ENCODE measurements around the gene SFRP5.

Gene SFRP5

GRCh38 chr10:97765201-97765600 is 6.6 kb downstream of the SFRP5 start:
- DNase-seq (ENCODE audit: low spot score), result no peak

GRCh38 chr10:97764519-97764931 is 7.3 kb downstream of the SFRP5 start:
- no peak for DNase-seq (ENCODE audit: low spot score)

- DNase-seq (ENCODE audit: low spot score), result no peak
Measured at GRCh38 chr10:97763947-97764346, 7.9 kb downstream of the SFRP5 start.

- no peak for DNase-seq (ENCODE audit: low spot score)
Measured at GRCh38 chr10:97763411-97763810, 8.4 kb downstream of the SFRP5 start.

- no peak for DNase-seq (ENCODE audit: low spot score)
Measured at GRCh38 chr10:97762816-97763215, 9.0 kb downstream of the SFRP5 start.

- DNase-seq (ENCODE audit: low spot score), result no peak
Measured at GRCh38 chr10:97762056-97762455, 9.7 kb downstream of the SFRP5 start.

GRCh38 chr10:97761331-97761865 is 10.4 kb downstream of the SFRP5 start:
- DNase-seq (ENCODE audit: low spot score), result no peak

- no peak for DNase-seq (ENCODE audit: low spot score)
Measured at GRCh38 chr10:97760461-97761257, 11.1 kb downstream of the SFRP5 start.

- peak; percentile 13 for DNase-seq (ENCODE audit: low spot score)
Measured at GRCh38 chr10:97759946-97760345, 11.9 kb downstream of the SFRP5 start.

GRCh38 chr10:97759158-97759887 is 12.5 kb downstream of the SFRP5 start:
- peak; percentile 68 for DNase-seq (ENCODE audit: low spot score)

- no peak for DNase-seq (ENCODE audit: low spot score)
Measured at GRCh38 chr10:97757471-97757870, 14.3 kb downstream of the SFRP5 start.

- DNase-seq (ENCODE audit: low spot score), result no peak
Measured at GRCh38 chr10:97755718-97756117, 16.1 kb downstream of the SFRP5 start.

- no peak for DNase-seq (ENCODE audit: low spot score)
Measured at GRCh38 chr10:97754726-97755125, 17.1 kb downstream of the SFRP5 start.

GRCh38 chr10:97752956-97753355 is 18.8 kb downstream of the SFRP5 start:
- no peak for DNase-seq (ENCODE audit: low spot score)

GRCh38 chr10:97748116-97748515 is 23.7 kb downstream of the SFRP5 start:
- DNase-seq (ENCODE audit: low spot score), result no peak

- DNase-seq (ENCODE audit: low spot score), result no peak
Measured at GRCh38 chr10:97747573-97747972, 24.2 kb downstream of the SFRP5 start.

- DNase-seq (ENCODE audit: low spot score), result no peak
Measured at GRCh38 chr10:97744405-97745035, 27.3 kb downstream of the SFRP5 start.

GRCh38 chr10:97743169-97743943 is 28.4 kb downstream of the SFRP5 start:
- DNase-seq (ENCODE audit: low spot score), result no peak

- no peak for DNase-seq (ENCODE audit: low spot score)
Measured at GRCh38 chr10:97740613-97741012, 31.2 kb downstream of the SFRP5 start.

GRCh38 chr10:97738616-97739015 is 33.2 kb downstream of the SFRP5 start:
- DNase-seq (ENCODE audit: low spot score), result no peak

GRCh38 chr10:97737770-97738265 is 34.0 kb downstream of the SFRP5 start:
- no peak for DNase-seq (ENCODE audit: low spot score)
